NCI-H187 (cell line): Measurements from ENCODE around the gene MGAT3.
A peak's percentile ranks its signal among the peaks of the same experiment; 100 is the strongest.
"Not testable (repeated sequence)": the region's sequence is repeated elsewhere in the genome, so short reads cannot be mapped to it uniquely, and the experiment has no call there.

Source experiments
- DNase-seq, 2 experiments: peaks; one replicate each; lab custom pipeline; 2025; lab: John Stamatoyannopoulos, UW

MGAT3 gene

DNA sequence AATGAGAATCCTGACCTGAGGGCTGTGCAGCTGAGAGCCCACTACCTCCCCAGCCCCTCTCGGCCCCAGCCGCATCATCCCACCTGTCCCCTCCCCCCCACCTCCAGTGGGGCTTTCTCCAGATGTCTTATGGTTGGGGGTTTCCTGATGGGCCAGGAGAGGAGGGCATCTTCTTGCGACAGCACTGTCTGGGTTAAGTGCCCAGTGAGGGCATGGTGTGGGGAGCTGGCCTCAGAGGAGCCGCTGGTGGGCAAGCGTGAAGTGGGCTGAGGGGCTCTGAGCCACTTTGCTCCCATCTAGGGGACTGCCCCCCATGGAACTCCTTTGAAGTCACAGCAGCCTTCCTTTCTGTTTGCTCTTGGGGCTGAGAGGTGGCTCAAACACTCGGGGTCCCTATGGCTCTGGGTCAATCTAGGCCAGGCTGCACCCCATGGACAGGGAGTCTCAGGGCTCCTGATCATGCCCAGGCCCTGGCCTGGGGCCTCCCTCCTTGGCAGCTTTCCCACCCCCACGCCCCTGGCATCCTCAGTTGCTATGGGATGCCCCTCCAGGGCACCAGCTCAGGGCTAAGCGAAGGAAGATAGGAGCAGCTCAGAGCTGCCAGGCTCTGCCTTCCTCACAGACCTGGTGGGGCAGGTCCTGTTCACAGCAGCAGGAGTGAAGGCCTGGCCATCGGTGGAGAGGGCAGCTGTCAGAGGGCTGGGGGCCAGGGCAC, 34.3 kb downstream of the MGAT3 start:
- DNase-seq, result no peak

DNA sequence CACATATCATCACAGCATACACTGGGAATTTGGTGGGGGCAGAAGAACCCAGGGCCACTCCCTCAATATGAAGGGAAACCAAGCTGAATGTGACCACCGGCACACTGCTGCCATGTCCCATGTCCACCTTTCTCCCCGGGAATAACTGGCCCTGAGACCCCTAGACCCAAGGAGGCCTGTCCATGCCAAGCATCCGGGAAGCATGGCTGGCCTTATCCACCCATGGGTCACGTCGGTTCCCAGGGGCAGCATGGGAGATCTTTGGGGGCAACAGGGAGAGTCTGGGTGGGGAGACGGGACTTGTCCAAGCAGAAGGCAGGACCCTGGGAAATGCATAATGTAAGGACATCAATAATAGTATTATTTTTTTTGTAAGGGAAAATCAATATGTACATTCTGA, 34.9 kb downstream of the MGAT3 start:
- no peak for DNase-seq

DNA sequence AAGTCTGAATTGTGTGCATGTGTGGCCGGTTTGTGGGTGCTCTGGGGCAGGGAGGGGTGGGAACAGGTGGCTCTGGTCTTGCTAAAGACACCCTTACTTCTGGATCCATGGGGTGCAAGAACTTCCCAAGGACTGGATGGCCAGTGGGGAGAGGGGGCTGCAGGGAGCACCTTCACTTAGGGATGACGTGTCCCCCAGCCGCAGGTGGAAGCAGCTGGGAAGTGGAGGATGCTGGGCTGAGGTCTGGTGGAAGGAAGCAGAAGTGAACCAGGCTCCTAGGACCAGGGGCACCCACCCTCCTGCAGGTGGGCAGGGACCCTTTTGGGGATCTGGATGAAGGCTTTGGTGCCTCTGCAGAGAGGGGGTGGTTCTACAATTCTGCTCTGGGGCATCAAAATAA, 35.4 kb downstream of the MGAT3 start:
- no peak for DNase-seq

DNA sequence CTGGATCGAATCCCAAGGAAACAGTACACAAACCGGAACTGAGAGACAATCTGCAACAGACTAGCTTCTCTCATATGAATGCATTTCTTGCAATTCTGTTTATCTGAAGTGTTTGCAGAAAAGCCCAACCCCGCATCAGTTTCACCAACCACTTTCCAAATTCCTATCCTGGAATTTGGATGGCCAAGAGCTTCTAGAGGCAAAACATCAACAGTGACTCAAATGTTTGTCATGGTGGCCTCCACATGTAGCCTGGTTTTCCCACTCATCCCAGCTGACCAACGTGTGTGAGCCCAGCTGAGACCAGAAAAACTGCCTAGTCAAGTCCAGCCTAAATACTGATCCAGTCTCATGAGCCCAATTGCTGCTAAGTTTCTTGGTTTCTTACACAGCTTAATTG, 36.9 kb downstream of the MGAT3 start:
- no peak for DNase-seq

DNA sequence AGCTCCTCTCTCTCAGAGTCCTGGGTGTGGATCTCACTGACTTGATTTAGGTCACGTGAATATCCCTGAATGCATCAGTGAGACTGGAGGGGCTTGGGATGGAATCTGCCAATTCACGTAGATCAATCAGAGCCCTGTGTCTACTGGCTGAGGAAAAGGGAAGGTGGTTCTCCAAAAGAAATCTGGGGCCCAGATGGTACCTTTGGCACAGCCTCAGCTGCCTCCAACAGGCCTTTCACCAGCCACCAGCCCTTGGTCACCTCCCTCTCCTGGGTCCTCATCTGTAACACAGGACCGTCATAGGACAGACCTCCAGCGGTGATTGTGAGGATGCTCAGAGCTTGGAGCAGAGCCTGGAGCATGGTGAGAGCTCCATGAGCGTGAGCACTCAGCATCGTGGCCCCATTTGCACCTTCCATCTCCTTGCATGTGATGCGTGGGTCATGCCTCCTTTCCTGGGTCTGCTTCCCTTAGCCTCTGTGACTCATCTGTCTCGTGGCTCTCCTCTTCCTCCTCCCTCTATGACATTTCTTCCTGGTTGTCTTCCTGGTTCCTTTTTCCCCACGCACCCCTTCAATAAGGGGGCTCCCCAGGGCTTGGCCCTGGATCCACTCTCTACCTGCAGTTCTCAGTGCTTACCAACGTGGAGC, 37.8 kb downstream of the MGAT3 start:
- no peak for DNase-seq

DNA sequence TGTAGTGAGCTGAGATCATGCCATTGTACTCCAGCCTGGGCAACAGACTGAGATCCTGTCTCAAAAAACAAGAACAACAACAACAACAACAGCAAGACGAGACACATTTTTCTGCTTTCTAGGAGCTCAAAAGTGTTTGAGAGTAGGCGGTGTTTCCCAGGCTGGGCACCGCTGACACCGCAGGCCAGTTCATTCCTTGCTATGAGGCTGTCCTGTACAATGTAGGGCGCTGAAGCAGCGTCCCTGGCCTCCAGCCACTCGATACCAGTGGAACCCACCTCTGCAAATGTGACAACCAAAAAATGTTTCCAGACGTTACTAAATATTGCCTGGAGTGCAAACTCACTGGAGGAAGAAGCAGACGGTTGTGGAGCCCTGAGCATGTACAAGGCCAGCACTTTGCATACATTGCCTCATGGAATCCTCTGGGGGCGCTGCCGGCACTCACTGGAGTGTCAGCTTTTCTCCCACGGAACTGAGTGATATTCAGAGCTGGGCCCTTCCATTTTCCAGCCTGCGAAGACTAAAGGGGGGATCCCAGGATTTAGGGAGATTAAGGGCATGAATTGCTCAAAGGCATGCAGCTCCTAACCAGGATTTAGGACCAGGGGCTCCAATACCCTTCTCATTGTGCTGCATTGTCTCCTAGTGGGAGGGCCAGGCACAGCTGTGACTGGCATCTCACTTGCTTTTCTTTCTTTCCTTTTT, 39.5 kb downstream of the MGAT3 start:
- no peak for DNase-seq

DNA sequence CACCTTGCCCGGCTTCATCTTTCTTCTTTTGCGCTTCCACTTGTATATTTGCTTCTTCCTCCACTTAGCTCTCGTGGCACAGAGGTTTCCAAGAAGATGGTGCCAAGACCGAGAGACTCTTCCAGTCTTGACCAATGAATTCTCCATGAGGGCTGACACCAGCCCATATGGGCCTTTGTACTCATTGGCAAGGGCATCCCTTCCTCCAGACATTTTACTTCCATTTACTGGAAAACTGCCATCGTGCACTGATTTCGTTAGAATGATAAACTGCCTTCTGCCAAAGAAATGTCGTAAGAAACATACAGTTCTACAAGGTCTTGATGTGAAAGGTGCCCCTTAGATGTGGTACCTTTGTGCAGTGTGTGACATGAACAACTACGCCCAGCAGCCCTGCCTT, 40.6 kb downstream of the MGAT3 start:
- no peak for DNase-seq

DNA sequence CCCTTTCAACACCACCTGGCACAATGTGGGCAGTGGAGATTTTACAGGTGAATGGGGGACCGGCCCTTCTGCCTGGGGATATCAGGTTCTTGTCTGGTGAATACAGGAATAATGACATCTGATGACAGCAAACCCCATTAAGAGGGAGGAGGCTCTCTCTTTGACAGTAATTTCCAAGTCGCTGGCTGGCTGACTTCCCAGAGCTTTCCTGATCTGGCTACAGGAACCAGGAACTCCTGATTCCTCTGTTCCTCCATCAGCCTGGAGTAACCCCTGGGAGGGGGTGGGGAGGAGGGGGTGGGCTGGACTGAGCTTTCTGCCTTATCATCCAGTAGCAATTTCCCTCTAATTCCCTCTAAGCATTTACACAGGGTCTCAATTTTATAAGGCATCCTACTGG, 41.6 kb downstream of the MGAT3 start:
- no peak for DNase-seq

DNA sequence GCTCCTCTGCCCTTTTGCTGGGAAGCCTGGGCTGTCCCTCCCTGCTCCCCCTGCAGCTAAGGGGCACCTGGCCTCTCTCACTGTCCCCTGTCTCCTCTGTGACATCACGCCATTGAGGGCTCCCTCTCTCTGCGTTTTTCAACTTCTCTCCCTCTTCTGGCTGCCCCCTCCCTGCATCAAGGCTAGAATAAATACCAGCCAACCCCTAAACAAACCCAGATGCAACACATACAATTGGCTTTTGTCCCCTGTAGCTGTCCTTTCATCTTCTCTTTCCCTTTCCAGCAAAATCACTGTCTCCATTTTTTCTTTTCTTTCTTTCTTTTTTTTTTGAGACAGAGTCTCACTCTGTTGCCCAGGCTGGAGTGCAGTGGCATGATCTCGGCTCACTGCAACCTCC, 42.0 kb downstream of the MGAT3 start:
- no peak for DNase-seq

DNA sequence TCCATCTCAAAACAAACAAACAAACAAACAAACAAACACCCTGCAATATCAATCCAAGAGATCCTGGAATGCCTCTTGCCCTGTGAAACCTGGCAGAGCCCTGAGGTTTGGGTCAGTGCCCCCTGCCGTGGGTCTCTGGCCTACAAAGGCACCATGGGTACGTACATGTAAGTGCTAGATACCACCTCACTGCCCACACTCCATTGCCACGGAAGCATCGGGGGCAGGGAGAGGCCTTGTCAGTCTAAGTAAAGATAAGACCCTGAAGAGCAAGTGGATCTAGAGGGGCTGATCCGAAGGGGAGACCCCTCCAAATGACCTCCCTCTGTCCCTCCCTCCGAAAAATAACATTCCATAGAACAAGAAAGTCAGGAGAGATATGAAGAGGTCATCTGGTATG, 43.3 kb downstream of the MGAT3 start:
- DNase-seq, result no peak

DNA sequence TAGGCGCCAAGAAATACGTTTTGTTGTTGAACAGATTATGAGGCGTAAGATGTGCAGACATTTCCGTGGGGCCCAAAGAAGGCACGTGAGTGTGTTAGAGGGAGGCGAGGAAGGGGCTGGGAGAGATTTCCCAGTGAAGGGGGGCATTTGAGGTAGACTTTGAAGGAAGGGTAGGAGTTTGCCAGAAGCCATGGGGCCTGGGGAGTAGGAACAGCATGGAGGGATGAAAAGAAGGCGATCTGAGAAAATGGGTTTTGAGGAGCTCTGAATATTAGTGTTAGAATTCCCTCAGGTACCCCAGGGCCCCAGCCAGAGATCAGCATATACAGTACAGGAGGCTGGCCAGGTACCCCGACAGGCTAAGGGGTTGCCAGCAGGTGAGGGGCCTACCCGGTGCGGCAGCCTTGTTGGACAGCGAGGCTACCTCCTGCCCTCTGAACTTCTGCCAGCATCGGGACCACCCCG, 44.9 kb downstream of the MGAT3 start:
- no peak for DNase-seq

DNA sequence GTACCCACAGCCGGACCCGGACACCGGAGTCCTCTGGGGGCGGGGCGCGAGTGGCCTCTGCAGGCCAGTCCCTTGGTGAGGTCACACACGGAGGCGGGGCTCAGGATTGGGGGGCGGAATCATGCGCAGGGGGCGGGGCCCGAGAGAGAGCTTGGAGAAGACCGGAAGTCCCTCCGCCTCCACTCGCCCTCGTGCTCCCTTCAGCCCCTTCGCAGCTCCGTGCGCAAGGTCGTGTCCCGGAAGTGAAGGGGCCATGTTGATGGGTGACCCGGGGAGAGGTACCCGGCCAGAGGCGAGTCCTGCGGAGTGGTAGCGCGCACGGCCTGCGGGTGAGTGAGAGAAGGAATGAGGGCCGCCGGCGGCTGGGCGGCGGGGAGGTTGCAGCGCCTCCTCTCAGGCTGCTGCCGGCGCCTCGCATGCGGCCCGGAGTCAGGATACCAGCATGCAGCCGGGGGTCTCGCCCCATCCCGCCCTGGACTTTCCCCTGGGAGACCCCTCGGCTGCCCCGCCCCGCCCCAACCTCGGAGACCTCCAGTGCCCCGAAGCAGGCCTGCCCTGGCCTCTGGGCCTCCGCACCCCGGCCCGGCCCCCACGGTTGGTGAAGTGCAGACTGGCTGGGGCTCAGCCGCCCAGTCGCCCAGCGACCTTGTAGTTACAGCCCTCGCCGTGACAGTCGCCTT, 45.4 kb downstream of the MGAT3 start, which contains the start of gene MIEF1:
Gene MIEF1 (plus strand): TSS at position 182 of the 680 bp plus-strand sequence. CDS start 9,005 bp downstream, outside the sequence.
- peak; percentile 54 to 81 for DNase-seq

DNA sequence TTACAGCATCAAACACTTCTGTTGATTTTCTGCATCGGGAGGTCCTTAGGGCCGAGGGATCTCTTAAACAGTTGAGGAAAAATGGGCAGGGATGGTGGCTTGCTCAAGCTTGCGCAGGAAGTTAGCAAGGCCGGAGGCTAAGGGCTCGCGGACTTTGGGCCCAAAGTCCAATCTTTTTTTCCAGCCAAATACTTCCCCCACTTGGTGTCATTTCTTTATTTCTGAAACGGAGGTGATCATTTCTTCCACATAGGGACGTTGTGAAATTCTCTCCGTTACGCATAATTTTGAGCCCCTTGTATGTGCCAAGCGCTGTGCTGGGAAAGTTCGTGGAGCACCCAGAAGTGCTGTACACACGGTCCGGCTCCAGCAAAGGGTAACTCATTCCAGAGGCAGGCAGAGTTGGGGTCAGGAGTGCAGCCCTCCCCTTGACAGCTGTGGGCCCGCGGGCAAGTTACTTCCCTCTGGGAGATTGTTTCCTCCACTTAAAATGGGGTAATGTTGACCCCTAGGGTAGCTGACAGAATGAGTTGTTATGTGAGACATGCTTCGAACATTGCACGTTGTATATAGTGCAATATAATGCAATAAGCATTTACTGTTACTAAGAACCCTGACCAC, 46.1 kb downstream of the MGAT3 start:
- no peak for DNase-seq

DNA sequence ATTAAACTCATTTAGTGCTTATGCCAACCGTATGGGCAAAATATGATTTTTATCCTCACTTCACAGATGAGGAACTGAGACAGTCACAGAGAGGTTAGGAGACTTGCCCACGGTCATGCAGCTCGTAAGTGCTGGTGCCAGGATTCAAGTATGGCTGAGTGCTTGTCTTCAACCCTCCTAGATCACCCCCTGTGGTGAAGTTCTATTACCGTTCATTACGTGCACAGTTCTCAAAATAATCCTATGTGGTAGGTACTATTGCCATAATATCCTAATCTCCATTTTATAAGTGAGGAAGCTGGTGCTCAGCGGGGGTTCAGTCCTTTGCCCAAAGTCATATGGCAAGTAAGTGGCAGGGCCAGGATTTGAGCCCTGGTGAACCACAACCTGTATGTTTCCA, 46.8 kb downstream of the MGAT3 start:
- DNase-seq, result no peak

DNA sequence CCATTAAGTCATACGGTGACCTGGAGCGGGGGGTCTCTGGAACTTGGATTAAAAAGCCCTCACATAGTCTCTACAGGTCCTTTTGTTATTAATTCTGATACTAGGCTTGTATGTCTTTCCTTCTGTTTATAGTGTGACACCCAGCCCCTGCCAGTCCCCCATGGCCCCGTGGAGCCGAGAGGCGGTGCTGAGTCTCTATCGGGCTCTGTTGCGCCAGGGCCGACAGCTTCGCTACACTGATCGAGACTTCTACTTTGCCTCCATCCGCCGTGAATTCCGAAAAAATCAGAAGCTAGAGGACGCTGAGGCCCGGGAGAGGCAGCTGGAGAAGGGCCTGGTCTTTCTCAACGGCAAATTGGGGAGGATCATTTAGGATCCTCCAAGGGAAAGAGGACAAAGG, 47.3 kb downstream of the MGAT3 start:
- DNase-seq, result no peak

DNA sequence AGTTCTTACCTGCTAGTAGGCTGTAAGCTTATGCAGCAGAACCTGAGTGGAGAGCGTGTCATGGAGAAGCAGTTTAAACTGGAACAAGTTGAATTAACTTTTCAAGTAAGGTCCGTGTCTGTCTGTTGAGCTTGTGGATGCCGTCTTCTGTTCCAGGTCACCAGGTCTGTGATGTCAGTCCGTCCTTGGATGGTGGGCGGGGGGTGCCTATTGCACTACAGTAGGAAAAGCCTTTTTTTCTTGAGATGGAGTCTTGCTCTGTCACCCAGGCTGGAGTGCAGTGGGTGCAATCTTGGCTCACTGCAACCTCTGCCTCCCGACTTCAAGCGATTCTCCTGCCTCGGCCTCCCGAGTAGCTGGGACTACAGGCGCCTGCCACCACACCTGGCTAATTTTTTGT, 50.2 kb downstream of the MGAT3 start:
- DNase-seq, result not testable (repeated sequence)

DNA sequence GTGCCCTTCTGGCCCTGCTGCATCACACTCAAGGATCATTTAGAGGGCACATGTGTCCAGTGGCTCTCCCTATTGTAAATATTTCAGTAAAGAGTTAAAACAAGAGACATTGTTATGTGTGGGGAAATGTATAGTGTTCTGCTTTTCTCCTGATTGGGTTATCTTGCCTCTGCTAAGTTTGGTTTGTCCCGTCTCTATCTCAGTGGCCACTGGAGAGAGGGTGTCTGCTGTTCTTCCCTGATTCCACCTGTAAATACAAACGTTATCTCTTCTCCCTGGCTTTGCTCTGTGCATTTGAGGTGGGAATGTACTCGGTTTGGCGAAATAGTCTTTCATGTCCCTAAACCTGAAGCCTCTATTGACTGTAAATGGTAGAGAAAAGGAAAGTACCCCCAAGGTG, 51.6 kb downstream of the MGAT3 start:
- no peak for DNase-seq

DNA sequence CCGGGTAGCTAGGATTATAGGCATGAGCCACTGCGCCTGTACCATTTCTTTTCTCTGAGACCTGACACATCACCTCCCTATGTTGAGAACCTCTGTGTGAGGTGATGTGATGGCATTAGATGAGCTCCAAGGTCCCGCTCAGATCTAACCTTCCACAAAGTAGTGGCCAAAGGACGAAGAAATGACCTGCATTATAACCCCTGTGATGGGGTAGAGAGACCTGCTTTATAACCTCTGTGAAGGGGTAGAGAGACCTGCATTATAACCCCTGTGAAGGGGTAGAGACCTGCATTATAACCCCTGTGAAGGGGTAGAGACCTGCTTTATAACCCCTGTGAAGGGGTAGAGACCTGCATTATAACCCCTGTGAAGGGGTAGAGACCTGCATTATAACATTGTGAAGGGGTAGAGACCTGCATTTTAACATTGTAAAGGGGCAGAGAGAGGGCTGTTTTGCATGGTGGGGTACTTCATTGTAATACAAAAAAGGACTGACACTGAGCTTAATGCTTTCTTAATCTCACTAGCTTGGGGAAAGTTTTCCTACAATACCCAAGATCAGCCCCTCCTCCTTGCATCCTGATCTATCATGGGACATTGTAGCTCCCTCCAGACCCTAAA, 53.8 kb downstream of the MGAT3 start:
- no peak for DNase-seq

DNA sequence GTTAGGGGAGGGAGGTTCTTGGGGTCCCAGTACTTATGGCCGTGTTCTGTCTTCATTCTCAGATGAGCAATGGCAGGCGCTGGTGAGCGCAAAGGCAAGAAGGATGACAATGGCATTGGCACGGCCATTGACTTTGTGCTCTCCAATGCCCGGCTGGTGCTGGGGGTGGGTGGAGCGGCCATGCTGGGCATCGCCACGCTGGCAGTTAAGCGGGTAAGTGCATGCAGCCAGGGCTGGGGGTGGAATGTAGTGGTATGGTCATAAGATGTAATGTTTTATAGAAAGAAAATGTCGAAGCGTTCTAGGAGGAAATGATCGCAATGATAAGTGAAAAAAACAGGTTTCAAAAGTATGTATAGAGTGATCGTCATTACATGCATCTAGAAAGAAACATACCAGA, 54.4 kb downstream of the MGAT3 start:
- no peak for DNase-seq

DNA sequence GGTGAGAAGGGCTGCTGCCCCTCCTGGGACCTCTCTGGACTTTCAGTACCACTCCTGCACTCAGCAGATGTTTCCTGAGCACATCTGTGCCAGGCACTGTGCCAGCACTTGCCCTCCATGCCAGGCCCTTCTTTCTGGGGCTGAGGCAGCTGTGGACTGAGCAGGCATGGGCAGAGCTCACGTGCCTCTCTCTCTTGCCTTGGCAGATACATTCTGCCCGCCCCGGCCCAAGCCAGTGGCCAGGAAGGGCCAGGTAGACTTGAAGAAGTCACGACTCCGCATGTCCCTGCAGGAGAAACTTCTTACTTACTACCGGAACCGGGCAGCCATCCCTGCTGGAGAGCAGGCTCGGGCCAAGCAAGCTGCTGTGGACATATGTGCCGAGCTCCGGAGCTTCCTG, 55.2 kb downstream of the MGAT3 start:
- no peak for DNase-seq

DNA sequence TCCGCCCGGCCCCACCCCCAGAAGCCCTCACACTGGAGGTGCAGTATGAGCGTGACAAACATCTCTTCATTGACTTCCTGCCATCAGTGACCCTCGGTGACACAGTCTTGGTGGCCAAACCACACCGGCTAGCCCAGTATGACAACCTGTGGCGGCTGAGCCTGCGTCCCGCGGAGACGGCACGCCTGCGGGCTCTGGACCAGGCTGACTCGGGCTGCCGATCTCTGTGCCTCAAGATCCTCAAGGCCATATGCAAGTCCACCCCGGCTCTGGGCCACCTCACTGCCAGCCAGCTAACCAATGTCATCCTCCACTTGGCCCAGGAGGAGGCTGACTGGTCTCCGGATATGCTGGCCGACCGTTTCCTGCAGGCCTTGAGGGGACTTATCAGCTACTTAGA, 57.0 kb downstream of the MGAT3 start:
- no peak for DNase-seq
